Upper lobe of left lung (tissue), 4 donors: ENCODE data around the gene SLC39A5.
"Not testable (repeated sequence)": the region's sequence is repeated elsewhere in the genome, so short reads cannot be mapped to it uniquely, and the experiment has no call there.

Experiments
- CTCF ChIP-seq, 6 experiments: fragments of 450-650 bp in 4 of 6; fragments of 200-600 bp in 2 of 6; sonication (generic) in 2 of 6; IDR thresholded peaks; one replicate each; pipeline ENCODE4 v1.5.1; 2016 to 2019; ENCODE audit warnings: antibody characterized with exemption in 6 of 6
- EP300 ChIP-seq, 4 donors: sonication (generic); formaldehyde crosslinking; IDR thresholded peaks; one replicate each; pipeline ENCODE4 v1.5.1; 2017; ENCODE audit warnings: antibody characterized with exemption in 4 of 4, control low read depth in 2 of 4
- POLR2A ChIP-seq, 4 donors: fragments of 450-650 bp; IDR thresholded peaks; one replicate each; pipeline ENCODE4 v1.5.1; 2016 to 2017; ENCODE audit warnings: antibody characterized with exemption in 4 of 4, mild to moderate bottlenecking in 2 of 4
- POLR2AphosphoS5 ChIP-seq, 2 donors: sonication (generic); formaldehyde crosslinking; IDR thresholded peaks; one replicate each; pipeline ENCODE4 v1.5.1; 2017; ENCODE audit warnings: antibody characterized with exemption in 2 of 2

- not testable (repeated sequence) for TF ChIP-seq POLR2AphosphoS5, CTCF, POLR2A, EP300 (IDR thresholded peaks at IDR 0.05)
Observed at GRCh38 chr12:56266068-56266692, 36.3 kb downstream of the SLC39A5 start.
